Limb (tissue), 2 donors: Measurements from ENCODE around the gene FZD2.
"Not testable (repeated sequence)": the region's sequence is repeated elsewhere in the genome, so short reads cannot be mapped to it uniquely, and the experiment has no call there.

Experiments used
- DNase-seq, 2 donors: peaks; one replicate each; pipeline ENCODE4 v3.0.0-alpha.2; 2016; ENCODE audit errors: extremely low spot score in 2 of 2

Gene FZD2

DNA sequence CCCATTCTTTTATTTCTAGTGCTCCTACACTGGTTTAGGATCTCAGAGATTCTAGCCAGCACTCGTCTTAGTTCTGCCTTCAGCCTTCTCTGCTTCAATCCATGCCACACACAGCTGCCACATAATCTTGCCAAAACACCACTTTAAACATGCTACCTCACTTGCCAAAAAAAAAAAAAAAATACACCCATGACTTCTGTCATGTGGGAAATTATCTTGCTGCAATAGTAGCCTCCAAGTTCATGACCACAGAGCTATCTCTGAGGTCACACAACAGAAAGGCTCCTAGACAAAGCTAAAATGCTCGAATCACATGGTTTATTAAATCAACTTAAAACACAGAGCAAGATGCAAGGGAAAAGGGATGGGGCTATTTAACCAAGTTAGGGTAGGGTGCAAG is 18.1 kb downstream of the FZD2 start:
- no peak for DNase-seq

DNA sequence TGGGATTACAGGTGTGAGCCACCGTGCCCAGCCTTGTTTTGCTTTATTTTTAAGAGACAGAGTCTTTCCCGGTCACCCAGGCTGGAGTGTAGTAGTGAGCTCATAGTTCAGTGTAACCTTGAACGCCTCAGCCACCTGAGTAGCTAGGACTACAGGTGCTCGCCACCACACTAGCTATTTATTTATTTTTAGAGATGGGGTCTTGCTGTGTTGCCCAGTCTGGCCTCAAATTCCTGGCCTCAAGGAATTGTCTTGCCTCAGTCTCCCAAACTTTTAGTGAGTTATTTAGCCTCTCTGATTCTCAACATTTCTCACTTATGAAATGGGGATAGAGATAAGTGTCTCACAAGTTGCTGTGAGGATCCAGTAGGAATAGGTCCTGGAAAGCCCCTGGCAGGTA is 21.7 kb downstream of the FZD2 start:
- no peak for DNase-seq

DNA sequence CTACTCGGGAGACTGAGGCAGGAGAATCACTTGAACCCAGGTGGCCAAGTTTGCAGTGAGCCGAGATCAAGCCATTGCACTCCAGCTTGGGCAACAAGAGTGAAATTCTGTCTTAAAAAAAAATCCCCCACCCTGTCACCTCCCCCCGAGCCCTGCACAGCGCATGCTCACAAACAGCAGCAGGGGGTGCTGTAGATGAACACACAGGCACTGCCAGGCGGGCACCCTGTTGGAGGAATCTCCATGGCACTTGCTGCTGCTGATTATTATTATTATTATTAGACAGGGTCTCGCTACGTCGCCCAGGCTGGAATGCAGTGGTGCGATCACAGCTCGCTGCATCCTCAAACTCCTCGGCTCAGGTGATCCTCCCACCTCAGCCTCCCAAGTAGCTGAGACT is 24.6 kb downstream of the FZD2 start:
- DNase-seq = no peak

DNA sequence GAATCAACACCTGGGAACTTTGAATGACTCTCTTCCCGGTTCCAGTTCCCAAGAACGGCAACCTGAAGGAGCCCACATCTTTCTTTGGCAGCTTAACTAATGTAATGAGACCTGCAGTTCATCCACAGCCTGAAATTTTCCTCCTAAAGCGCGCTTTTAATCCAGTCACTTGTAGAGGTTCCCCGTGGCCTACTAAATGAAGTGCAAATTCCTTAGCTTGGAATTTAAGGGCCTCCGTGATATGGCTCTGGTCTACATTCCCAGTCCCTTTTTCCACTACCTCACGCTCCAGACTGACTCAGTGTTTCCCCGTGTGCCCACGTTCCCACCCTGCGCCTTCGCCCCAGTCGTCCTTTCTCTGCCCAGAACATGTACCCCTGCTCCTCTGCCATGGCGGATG is 27.2 kb downstream of the FZD2 start:
- DNase-seq = no peak

DNA sequence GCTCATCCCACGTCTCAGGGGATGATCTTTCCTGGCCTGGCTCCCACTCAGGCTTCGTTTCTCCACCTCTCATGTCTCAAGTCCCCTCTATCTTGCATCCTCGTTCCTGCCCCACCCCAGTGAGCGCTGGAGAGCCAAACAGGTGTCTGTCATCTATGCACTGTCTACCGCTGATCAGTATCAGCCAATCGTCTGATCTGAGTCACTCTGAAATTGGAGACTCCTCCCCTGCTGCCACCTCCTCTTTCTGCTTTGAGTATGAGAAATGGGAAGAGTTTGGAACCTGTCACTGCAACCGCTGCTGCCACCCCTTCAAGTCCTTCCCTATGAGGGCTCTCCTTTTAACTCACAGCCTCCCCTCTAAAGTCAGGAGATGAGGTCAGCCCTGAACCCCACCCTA is 28.0 kb downstream of the FZD2 start:
- no peak for DNase-seq

DNA sequence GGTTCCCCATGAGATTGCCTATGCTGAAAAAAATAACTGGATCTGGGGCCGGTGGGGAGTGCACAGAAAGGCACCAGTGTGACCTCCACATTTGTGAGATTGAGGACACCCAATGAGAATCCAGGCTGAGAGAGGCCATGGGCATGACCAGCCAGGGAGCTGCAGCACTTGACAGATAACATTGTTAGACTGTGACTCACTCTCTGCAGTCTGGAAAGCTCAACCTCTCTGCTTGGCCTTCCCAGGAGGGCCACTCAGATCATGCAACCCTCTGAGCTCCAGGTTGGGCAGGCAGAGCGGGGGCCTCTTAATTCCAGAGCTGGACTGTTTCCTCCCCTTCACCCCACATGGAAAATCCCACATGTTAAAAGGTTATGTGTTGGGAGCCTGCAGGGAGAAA is 30.1 kb downstream of the FZD2 start:
- DNase-seq = no peak

DNA sequence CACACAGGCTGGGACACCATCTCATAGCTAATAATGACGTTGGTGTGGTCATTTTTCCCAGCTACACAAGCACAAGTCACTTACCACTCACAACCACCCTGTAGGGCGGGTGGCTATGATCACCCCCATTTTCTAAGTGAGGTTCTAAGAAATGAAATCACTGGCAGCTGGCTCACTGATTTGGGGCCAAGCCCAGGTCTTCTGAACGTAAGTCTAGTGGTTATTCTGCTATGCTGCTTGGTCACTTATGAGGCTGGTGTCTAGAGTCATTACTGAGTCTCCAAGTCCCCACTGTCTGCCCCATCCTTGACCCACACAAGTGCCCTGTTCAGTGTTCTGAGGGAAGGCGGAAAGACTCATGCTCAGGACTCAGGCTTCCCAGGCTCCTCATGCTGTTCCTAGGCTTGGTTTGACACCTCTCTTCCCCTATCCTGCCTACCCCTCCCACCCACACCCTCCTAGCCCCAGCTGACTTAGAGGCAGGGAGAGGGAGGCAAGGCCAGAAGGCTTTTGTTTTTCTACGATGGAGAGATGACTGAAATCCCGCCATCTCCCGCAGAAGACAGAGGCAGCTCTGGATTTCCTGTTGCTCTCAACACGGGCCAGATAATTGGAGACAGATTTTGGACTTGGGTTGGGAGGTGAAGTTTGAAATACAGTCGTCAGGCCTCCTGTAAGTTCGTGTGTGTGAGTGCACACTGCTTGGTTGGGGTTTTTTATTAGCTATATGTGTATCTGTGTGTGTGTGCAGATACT is 32.2 kb downstream of the FZD2 start:
- DNase-seq = no peak

DNA sequence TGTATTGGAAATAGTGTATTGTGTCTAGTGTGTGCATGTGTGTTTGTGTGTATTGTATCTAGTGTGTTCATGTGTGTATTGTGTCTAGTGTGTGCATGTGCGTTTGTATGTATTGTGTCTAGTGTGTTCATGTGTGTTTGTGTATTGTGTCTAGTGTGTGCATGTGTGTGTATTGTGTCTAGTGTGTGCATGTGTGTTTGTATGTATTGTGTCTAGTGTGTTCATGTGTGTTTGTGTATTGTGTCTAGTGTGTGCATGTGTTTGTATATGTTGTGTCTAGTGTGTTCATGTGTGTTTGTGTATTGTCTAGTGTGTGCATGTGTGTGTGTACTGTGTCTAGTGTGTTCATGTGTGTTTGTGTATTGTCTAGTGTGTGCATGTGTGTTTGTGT is 32.8 kb downstream of the FZD2 start:
- not testable (repeated sequence) for DNase-seq

DNA sequence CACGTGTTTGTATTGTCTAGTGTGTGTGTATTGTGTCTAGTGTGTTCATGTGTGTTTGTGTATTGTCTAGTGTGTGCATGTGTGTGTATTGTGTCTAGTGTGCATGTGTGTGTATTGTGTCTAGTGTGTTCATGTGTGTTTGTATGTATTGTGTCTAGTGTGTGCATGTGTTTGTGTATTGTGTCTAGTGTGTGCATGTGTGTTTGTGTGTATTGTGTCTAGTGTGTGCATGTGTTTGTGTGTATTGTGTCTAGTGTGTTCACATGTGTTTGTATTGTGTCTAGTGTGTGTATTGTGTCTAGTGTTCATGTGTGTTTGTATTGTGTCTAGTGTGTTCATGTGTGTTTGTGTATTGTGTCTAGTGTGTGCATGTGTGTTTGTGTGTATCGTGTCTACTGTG is 33.5 kb downstream of the FZD2 start:
- not testable (repeated sequence) for DNase-seq

DNA sequence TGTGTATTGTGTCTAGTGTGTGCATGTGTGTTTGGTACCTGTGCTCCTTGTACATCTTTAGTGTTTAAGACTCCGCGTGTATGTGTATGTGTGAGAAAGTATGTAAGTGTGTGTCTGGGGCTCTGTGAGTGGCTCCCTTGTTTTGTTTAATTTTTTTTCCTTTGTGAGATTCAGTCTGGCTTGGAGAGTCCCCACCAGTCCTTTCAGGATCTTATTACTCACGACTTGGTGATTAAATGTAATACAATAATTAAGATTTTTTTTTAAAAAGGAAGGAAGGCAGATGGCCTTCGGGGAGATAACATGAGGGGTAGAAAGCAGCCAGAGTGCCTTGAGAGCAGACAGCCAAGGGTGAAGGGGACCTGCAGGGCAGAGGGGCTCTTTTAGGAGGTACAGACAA is 33.9 kb downstream of the FZD2 start:
- DNase-seq = no peak

DNA sequence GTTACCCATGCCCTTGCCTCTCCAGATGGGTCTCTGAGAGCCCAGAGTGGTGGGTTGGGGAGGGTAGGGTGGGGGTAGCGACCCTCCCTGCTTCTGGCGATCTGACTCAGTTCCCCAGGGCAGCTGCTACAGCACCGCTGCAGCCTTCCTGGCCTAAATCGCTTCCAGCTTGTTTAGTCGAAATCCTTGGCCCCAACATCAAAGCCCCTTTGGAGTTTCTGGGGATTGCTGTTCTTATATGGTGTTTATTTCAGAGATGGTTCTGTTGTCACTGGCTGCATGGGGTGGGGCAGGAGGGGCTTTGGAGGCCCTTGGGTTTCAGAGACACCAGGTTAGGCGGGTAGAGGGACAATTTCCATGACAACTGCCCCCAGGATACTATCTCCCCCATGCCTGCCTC is 35.9 kb downstream of the FZD2 start:
- no peak for DNase-seq

DNA sequence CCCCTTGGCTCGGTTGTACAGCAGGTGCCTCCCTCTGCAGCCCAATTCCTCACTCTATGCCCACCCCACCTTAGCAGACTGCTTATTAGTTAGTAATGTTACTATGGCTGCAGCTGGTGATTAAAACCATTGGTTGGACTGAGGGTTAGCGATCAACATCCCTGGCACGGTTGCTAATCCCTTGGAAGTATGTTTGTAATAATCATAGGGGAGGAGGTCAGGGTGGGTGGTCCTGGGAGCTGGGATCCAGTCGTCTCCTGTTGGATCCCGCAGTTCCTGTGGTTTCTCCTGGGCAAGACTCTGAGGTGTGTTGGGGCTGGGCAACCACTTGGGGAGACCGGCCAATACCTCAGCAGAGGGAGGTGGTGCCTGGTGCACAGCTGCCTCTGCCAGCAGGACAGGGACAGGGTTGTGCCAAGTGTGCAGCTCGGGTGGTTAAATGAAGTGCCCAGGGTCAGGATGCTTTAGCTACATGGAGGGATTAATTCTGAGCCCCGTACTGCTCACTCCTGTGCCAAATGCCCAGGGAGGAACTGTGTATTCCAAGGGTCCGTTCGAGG is 38.0 kb downstream of the FZD2 start:
- no peak for DNase-seq

DNA sequence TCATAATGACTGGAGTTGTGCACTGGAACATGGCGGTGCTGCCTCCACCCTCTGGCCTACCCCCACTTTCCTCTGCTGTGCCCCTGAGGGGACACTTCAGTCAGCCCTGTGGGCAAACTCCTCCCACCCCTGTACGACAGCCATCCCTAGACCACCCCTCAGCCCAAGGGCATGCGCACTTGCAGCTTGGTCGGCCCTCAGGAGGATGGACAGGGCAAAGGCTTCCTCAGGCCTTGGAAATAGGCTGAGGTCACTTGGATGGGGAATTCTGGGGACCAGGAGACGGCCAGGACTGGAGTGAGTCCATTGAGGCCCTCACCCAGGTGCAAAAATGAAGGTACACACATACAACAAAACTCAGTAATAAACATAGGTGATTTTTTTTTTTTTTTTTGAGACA is 41.0 kb downstream of the FZD2 start:
- no peak for DNase-seq

DNA sequence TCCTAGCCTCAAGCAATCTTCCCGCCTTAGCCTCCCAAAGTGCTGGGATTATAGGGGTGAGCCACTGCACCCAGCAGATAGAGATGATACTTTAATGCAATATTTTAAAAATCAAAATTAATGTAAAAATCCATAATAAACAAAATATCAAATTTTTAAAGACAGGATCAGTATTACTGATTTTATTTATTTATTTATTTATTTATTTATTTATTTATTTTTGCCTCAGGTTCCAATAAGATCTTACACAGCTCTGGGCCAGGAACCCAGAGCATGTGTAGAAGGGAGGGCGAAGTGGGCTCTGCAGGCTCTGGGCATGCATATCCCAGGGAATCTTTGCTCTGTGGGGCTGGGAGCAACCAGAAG is 41.6 kb downstream of the FZD2 start:
- DNase-seq = no peak

DNA sequence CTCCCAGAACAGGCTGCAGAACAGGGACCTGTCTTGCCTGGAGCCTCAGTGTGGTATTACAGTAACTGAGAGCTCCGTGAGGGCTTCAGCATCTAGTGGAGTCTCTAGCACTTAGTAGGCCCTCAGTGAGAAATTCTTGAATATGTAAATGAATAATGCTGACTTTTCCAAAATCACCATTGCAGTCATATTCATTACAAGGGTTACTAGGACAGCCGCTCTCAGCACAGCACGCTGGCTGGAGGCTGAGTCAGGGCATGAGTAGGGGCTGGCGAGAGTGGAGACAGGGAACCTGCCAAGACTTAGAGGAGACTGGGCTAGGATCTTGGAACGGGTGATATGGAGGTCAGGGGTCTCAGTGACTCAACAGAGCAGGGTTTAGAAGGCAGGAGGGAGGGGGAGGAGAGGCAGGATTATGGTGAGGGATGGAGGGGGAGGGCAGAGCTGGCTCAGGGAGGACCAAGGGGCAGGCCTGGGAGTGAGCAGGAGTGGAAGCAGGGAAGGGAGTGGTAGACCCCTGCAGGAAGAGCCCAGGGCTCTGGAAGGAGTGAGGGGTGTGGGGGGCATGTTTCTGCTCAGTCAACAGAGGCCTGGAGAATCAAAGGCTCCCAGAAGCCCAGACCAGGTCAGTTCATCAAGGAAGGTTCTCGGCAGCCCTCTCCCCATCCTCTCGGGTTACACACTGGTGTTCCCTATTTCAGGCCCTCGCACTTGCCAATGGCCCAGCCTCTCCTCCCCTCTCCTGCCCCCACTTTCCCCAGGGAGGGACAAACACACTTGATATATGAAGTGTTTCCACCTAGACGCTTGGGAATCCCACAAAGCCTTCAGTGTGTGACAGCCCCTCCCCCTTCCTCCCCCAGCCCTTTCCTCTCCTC is 42.3 kb downstream of the FZD2 start:
- DNase-seq = peak in 1 of 2 donors; percentile 66

DNA sequence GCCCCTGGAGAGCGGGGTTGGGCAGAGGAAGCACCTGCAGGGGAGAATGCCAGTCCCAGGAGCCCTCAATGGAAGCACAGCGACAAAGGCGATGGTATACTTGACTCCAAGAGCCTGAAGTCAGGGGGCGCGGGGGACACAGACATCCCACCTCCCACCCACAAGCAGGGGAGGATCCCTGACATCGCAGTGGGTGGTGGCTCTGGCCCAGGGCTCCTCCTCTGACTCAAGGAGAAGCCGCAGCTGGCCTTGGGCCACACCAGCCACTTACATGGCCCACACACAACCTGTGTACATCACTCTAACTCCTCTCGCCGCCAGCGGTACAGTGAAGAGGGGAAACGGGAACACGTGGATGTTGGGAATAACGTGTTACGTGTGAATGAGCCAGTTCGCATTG is 44.3 kb downstream of the FZD2 start:
- DNase-seq = peak in 1 of 2 donors; percentile 70

DNA sequence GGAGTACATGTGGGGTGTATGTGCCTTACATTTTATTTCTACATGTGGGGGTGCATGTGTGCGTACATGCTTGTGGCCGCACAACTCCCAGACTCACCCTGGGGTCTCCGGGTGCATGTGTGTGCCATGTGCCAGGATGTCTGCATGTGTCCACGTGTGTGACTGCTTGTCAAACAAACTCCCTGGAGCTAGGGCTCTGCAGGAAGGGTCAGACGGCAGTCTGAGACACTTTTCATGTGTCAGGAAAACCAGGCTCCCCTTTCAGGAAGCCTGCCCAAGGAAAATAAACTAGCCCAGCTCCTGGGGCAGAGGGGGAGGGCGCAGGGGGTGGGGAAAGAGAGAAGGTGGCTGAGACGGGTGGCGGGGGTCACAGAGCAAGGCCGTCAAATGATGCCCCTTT is 44.7 kb downstream of the FZD2 start:
- no peak for DNase-seq

DNA sequence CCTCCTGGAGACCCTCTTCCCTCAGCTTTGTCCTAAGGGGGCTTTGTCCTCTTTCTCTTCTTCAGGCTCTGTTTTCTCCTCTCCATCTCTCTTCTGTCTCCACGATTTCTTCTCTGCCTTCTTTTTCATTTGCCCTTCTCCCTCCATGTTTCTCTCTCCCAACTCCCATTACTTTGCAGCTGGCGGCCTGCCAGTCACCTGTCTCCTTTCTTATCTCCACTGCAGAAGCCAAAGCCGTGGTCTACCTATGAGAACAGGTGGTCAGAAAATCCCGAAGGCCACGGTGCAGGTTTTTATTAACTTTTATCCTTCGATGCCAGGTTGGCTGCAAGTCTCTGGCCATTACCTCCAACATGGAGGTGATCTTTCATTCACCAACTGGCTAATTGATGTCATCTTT is 45.1 kb downstream of the FZD2 start:
- DNase-seq = no peak

DNA sequence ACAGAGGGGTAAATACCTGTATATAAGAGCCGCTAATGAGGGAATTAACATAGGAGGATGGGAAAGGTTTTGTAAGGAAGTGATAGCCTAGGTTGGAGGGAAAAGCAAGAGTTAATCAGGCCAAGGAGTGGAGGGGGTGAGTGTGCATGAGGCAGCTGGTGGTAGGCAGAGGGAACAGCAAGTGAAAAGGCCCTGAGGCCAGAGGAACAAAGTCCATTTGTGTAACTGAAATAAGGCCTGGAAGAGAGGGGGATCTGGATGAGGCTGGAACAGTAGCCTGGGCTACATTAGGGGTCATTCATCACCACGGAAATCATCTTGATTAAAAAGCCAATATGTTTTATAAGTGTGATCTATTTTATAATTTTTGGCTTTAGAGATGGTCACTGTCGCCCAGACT is 45.7 kb downstream of the FZD2 start:
- DNase-seq = no peak

DNA sequence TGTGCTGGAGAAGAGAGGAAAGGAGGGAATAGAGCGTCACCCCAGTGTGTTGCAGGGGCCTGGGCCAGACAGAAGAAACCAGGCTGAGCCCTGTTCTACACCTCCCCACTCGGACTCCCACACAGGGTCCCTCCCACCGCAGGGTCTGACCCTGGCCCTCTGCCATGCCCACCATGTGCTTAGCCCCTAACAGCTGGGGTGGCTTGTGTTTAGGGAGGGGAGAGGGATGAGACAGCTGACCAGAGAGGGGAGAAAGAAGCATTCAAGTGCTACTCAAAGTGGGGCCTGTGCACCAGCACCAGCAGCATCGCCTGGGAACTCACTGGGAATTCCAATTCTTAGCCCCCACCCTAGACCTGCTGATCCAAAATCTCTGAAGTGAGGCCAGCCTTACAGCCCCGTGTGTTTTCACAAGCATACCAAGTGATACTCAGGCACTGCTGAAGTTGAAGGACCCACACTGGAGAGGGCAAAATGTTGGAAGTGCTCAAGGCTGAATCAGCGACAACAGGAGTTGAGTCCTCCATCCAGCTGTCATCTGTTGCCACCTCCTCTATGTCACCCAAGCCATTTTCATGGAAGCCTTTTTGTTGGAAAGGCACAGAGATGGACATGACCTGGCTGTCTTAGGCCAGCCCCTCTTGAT is 47.0 kb downstream of the FZD2 start:
- DNase-seq = peak in 1 of 2 donors; percentile 66

DNA sequence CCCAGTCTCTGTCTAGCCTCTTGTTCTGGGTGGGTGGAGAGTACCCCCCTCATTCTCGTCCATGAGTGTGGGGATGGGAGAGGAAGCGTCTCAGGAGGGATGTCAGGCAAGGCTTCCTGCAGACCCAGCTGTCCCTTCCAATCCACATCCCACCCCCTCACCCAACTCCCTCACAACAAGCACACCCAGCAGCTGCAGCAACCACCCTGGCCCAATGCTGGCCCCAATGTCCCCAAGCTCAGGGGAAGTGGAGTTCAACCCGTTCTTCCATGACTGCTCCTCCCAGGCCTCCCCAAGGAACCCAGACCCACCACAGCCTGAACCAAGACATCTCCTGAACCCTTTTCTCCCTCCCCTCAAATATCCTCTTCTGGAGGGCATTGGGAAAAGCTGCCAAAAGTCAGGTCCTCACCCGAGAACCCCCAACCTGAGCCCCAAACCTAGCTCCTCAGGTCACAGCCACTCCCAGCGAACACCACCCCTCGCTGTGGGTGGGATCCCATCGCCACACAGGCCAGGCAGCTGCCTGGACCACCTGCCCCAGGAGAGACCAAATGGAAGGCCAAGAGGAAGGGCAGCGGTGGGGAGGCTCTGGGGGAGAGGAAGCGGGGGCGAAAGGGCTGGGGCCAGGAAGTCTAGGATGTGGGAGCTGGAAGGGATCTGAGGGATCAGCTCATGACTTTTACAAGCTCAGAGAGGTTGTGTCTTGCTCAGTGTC is 47.6 kb downstream of the FZD2 start:
- no peak for DNase-seq

DNA sequence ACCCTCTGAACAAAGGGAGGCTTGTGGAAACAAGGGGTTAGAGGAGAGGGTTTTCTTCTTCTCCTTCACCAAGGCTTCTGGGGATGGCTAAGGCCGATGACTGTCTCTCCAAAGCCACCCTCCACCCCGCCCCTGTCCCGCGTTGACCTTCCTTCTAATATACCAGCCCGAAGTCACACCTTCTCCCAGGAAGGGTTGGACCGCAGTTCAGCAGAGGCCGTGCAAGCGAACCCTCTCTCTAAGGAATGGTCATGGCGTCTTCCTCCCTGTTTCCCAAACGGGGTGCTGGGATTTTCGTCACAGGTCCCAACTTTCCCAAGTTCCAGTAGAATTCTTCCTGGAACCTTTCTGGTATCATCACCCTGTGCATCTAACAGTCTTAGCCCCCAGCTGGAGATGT is 49.4 kb downstream of the FZD2 start:
- DNase-seq = no peak
